GM18519 (cell line): ENCODE measurements around the gene SMARCD3.

ENCODE experiments used
- ATAC-seq: cut with Tn5 transposase; IDR thresholded peaks from one replicate; pipeline ENCODE4 v1.9.1; 2021; ENCODE audit warnings: mild to moderate bottlenecking, moderate library complexity; ENCODE audit not compliant: unreplicated experiment, low FRiP score

Gene SMARCD3

DNA sequence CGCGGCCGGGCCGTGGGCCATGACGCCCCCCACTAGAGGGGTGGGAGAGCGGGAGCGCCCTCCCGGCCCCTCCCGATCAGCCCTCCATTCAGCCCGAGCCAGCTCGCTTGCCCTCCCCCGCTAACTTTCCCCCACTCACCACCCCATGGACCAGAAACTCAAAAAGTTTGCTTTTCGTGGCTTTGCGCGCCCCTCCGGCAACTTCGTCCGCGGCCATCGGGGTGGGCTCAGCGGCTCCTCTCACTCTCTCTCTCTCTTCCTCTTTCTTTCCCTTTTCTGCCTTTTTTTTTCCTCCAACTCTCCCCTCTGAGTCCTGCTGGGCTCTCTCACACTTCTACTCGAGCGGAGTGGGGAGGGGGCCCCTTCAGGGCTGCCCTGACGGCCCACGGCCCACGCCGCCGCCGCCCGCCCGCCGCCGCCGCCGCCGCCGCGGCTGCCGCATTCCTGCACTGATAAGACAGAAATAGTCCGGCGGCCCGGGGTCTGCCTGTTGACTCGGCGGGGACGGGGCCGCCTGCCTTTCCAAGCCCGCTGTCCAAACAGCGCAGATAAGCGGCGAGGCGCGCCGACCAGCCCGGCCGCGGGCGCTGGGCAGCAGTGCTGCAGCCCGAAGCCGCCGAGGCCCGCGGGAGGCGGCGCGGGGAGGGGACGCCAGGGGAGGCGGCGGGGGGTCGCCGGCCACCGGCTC lies at the start of gene SMARCD3:
Gene SMARCD3, minus strand, starts transcription at position 349 of the 688 bp plus-strand sequence. Its CDS starts 132 bp downstream, at position 217.
- ATAC-seq, result no peak

DNA sequence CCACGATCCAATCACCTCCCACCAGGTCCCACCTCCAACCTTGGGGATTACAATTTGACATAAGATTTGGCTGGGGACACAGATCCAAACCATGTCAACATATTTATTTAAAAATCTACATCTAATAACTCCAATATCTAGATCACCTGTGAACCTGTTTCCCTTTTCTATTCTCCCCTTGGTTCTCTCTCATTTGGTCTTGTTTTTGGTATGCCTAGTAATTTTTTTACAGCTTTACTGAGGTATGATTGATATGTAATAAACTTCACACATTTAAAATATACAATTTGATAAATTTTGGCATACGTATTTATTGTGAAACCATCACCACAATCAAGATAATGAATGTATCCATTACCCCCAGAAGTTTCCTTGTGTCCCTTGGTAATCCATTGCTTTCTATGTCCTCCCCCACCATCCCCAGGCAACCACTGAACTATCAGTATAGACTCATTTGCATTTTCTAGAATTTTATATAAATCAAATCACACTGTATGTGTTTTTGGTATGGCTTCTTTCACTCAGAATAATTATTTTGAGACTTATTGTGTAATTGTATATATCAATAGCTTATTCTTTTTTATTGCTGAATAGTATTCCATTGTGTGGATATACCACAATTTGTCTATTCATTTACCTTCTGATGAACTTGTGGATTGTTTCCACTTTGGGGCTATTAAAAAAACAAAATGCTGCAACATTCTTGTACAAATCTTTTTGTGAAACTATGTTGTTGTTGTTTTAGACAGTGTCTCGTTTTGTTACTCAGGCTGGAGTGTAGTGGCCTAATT lies 47.9 kb upstream of the SMARCD3 start:
- no peak for ATAC-seq

DNA sequence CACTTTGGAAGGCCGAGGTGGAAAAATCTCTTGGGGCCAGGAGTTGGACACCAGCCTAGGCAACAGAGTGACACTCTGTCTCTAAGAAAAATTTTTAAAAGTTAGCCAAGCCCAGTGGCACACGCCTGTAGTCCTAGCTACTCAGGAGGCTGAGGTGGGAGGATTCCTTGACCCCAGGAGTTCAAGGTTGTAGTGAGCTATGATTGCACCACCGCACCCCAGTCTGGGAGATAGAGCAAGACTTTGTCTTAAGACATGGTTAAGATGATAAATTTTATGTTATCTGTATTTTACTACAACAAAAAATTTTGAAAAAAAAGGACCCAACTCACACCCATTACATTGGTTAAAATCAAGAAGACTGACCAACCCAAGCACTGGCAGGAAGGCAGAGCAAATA lies 44.4 kb upstream of the SMARCD3 start:
- no peak for ATAC-seq

DNA sequence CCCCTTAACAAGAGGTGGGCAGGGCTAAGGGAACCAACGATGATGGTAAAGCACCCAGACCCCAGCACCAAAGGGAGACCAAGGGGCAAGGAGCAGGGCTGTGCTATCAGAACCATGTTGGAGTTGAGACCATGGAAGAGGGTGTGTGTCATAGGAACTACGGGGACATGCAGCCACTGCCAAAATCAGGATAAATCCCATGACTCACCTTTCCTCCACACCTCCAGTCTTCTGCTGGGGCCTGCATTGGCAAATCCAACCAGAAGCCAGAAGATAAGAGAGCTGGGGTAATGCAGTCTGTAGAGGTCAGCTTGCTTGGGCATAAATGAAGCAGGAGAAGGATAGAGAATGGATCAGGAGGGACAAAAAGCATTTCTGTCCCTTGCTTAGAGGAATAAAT lies 42.7 kb upstream of the SMARCD3 start:
- ATAC-seq, result no peak

DNA sequence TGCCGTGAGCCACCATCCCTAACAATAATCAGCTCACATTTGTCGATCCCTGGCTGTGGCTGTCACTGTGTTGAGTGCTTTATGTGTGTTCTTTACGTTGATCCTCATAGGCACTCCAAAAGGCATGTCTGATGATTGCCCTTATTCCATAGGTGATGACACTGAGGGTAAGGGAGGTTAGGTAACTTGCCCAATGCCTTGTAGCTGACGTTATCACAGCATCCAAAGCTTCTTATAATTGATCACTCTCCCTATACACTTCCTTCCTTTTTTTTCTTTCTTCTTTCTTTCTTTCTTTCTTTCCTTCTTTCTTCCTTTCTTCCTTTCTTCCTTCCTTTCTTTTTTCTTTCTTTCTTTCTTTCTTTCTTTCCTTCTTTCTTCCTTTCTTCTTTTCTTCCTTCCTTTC lies 41.9 kb upstream of the SMARCD3 start:
- no peak for ATAC-seq

DNA sequence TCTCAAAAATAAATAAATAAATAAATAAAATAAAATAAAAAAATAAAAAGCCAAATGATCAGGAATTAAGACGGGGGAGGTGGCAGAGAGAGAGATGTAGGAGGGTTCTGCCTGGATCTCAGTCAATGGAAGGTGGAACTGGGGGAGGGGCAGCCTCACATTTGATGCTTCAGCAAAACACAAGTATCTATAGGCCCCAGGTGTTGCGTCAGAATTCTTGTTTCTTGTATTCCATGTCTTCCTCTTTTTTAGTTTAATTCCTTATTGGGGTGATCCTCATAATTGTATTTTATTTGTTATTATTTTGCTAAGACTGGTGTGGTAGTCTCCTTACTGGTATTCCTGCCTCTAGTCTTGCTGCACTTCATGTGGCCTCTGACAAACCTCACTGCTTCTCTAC lies 41.4 kb upstream of the SMARCD3 start:
- ATAC-seq, result no peak

DNA sequence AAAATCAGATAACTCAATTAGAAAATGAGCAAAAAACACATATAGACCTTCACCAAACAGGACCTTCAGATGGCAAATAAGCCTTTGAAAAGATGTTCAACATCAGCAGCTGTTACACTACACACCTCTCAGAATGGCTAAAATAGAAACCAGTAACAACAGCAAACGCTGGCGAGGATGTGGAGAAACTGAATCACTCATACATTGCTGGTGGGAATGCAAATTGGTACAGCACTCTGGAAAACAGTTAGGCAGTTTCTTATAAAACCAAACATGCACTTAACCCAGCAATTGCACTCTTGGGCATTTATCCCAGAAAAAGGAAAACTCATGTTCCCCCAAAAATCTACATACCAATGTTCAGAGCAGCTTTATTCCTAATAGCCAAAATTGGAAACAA lies 37.7 kb upstream of the SMARCD3 start:
- ATAC-seq, result no peak

DNA sequence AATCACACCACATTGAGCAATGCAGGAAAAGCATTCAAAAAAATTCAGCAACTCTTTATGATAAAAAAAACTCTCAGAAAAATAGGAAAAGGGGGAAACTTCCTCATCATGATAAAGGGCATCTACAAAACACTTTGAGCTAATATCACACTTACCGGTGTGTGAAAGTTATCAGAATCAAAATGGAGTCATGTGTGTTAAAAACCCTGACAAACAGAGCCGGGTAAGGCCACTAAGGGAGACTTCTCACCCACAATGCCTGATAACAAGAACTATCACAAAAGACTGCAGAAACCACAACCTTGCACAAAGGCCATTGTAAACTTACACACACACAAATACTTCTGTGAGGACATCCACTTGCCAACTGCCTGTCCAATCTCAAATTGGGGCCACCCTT lies 34.8 kb upstream of the SMARCD3 start:
- no peak for ATAC-seq

DNA sequence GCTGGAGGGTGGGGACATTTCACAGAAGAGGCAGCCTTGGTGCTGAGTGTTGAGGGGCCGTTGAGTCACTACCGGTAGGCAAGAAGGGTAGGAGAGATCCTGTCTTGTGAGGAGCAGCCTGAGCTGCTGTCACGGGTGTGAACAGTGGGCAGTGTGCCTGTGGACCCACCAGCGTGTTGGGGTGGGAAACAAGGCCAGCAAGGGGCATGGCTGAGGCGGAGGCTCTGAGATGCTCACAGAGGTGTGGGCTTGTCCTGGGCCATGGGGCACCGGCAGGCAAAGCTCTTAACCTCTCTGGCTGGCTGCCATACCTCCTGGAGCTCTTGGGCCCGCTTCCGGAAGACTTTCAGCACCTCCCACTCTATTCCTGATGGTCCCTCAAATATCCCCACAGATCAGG lies 33.6 kb upstream of the SMARCD3 start:
- no peak for ATAC-seq

DNA sequence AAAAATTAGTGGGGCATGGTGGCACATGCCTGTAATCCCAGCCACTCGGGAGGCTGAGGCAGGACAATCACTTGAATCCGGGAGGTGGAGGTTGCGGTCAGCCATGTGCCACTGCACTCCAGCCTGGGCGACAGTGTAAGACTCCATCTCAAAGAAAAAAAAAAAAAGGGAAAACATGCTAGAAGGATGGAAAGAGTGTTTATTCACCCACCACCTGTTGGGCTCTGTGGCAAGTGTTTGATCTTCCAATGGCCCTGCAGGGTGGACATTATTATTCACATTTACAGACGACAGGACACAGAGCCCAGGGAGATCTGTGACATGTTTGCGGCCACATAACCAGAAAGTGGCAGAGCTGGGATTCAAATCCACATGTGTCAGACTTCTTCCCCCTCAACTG lies 33.2 kb upstream of the SMARCD3 start:
- no peak for ATAC-seq

DNA sequence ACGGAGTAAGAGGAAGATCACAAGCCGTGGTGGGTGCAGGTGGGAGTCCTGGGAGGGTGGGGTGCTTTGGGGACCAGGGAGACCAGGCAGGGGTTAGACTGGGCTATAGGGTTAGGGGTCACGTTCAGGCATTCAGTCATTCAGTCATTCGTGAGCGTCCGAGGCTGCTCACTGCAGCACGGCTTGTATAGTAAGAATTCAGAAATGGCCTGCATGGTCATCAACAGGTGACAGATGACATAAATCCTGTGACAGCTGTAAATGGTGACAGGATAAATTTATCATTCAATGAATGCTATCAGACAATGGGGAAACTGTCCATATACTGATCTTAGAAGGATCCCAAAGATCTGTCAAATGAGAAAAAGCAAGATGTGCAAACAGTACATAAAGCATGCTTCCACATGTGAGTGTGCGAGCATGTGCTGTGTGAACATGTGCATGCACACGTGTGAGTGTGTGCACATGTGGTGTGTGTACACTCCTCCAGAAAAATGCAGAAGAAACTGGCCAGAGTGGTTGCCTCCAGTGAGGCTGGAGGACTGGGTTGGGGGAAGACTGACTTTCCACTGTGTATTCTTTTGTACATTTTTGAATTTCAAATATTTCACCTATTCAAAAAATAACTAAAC lies 32.0 kb upstream of the SMARCD3 start:
- no peak for ATAC-seq

DNA sequence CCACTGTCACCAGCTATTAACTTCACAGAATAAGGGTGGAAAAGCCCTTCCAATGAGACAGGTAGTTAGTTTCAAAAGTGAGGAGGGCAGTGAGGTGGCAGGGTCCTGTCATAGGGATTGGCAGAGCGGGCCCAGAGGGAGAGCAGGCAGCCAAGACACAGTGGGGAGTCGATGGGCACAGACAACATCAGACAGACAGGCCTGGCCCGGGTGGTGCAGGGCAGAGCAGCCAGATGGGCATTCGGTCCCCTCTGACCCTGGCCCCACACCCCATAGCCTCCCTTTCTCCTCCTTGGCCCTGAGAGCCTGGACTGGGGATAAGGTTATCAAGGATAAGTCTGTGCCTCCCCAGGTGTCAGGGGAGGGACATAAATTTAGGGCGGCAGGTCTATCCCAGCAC lies 31.4 kb upstream of the SMARCD3 start:
- no peak for ATAC-seq

DNA sequence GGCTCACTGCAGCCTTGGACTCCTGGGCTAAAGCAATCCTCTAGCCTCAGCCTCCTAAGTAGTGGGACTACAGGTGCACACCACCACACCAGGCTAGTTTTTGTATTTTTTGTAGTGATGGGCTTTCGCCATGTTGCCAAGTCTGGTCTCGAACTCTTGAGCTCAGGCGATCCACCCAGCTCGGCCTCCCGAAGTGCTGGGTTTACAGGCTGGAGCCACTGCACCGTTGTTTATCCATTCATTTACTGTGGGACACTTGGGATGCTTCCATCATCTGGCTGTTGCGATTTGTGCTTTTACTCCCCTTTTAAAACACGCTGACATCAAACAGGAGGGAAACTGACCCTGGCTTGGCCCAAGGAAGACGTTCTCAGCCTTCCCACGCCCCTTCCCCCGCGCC lies 30.5 kb upstream of the SMARCD3 start:
- no peak for ATAC-seq

DNA sequence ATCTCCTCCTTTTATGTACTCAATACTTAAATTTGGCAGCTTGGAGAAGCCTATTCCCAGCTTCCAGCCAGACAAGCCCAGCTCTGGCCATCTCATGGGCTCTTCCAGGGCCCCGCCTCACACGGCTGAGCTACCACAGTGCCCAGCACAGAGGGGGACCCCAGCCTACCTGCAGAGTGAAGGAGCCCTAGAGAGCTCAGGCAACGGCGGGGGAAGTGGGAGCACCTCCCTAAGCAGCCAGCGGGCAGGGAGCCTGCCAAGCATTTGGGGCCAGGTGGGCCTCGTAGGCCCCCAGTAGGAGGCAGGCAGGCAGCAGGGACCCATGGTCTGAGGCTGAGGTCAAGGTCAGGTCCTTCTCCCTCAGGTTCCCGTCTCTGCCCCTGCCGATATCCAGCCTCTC lies 29.1 kb upstream of the SMARCD3 start:
- no peak for ATAC-seq

DNA sequence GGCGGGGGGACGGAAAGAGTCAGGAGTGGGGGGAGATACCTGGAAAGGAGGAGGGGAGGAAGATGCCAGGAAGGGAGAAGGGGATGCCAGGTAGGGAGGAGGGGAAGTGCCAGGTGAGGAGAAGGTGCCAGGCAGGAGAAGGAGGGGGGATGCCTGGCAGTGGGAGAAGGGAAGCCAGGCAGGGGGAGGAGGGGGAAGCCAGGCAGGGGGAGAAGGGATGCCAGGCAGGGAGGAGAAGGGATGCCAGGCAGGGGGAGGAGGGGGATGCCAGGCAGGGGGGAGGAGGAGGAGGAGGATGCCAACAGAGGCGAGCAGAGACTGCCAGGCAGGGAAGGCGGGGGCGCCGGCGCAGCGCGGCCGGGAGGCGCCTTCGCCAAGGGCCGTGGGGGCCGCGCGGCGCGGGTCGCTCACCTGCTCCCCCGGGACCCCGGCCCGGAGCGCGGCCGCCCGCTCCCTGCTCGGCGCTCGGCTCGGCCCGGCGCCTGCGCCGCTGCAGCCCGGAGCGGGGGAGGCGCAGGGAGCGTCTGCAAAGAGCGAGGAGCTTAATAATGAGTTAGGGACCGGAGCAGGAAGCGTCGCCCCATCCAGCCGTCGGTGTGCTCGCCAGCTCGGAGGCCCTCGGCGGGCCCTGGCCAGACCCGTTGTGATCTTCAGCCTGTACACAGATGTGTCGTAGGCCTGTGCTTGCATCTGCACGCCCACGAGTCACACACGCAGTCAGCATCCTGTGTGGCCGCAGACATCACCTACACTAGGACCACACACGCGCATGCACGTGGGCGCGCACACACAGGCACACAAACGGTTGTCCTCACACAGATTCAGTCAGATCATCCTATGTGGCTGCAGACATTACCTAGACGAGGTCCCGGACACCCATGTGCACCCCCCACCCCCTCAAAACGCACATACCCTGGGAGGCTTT lies 28.4 kb upstream of the SMARCD3 start:
- ATAC-seq, result peak; percentile 47

DNA sequence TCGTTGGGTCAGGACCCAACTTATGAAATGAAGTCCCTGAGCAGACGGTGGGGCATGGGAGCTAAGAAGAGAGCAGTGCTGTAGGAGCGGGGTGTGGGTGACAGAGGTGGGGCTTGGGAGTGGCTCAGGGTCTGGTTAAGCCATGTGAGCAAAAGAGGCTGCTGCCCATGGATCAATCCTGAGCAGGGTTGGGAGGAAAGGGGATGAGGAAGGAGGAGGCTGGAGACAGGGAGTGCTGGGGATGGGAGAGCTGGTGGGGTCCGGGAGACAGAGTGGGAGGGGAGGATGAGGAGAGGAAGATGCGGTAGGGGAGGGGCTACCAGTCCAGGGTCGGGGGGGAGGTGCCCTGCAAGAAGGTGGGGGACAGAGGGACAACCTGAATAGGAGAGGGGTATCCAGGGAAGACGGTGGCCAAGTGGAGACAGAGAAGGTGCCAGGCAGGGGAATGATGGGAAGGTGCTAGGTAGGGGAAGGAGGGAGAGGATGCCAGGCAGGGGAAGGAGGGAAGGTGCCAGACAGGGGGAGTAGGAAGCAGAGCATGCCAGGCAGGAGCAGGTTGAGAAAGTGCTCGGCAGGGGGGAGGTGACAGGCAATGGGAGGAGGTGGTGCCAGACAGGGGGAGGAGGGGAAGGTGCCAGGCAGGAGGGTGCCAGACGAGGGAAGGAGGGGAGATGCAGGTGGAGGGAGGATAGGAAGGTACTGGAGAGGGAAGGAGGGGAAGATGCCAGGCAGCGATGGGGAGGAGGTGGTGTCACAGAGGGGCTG lies 27.5 kb upstream of the SMARCD3 start:
- no peak for ATAC-seq

DNA sequence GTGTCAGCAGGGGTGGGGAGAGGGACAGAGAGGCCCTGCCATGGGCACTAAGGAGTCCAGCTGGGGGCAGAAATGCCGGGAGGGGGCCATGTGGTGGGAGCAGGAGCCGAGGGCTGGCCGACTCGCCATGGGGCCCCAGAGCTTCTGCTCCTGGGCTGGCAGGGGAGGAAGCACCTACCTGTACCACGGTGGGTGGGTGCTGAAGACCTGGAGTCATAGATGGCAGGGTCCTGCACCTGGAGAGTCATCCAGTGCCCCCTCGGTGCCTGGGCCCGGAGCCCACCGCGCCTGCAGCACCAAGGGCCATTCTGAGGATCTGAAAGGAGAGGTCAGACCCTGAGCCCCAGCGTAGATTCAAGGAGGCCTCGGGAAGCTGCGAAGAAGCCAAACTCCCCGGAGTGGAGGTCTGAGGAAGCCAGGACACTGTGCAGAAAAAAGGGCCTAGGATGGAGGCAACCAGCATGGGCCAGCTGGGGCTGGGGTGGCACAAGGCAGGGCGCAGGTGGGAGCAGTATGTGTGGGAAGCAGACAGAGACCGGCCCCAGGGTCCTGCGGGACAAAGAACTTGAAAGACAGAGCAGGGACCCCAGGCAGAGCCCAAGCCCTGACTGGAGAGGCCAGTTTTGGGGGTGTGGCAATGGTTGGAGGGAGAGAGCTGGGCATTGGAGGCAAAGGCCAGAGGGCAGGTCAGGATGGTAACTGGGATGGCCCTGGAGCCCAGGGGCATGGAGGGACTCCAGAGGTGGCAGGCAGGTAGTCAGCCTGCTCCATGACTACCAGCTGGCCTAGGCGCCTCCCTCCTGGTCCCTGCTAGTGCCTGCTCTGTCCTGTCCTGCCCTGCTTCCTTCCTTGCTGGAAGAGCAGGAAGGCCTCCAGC lies 26.7 kb upstream of the SMARCD3 start:
- ATAC-seq, result no peak

DNA sequence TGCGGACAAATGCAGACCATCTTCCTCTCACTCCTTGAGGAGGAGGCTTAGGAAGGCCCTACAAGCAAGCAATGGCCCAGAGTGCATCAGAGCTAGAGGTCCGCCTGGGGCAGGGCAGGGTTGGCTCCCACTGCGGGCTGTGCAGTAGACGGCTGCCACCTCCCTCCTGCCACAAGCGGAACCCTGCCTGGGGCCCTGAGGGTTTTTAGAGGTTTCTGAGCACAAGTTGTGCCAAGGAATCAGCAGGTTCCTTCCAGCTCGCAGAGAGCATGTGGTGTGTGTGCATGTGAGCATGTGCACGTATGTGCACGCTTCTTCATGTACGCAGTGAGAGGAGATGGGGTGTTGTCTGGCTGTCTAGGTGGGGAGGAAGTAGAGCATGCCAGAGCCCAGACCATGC lies 25.9 kb upstream of the SMARCD3 start:
- ATAC-seq, result no peak
